ENCODE data around the gene REPS2.

- TF ChIP-seq, protein P1, sequence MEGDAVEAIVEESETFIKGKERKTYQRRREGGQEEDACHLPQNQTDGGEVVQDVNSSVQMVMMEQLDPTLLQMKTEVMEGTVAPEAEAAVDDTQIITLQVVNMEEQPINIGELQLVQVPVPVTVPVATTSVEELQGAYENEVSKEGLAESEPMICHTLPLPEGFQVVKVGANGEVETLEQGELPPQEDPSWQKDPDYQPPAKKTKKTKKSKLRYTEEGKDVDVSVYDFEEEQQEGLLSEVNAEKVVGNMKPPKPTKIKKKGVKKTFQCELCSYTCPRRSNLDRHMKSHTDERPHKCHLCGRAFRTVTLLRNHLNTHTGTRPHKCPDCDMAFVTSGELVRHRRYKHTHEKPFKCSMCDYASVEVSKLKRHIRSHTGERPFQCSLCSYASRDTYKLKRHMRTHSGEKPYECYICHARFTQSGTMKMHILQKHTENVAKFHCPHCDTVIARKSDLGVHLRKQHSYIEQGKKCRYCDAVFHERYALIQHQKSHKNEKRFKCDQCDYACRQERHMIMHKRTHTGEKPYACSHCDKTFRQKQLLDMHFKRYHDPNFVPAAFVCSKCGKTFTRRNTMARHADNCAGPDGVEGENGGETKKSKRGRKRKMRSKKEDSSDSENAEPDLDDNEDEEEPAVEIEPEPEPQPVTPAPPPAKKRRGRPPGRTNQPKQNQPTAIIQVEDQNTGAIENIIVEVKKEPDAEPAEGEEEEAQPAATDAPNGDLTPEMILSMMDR (IDR thresholded peaks at IDR 0.05) = no peak
- no peak for TF ChIP-seq POLR2A (IDR thresholded peaks at IDR 0.05)
Measured at GRCh38 chrX:17021851-17022604, 75.6 kb downstream of the REPS2 start.
